Measurements from ENCODE around the gene FOXJ2. TPM values are rescaled to one million over a fixed set of nuclear protein-coding genes. Genes with fewer than 3 reads are reported as not detected.

Gene FOXJ2
- total and polyA plus RNA-seq, 2 donors (not counting 1 experiment from before 2014, with no cell fraction given), result 9.5 to 19.4 TPM

- whole genome bisulfite sequencing (ENCODE audit: insufficient coverage), result 100% methylated on average over 1 of the region's 5 CpGs
- ChIA-PET CTCF (interaction anchor here (1.4 to 5.0 kb wide), 3 partner anchors 10 to 52 kb away, joined by 4 to 18 read pairs (median 6); no protein-coding TSS in a partner anchor), POLR2A (no interaction called here)
Observed at GRCh38 chr12:7984900-7985299, 47.6 kb upstream of the FOXJ2 start.

More at GRCh38 chr12:7984900-7985299, 47.6 kb upstream of the FOXJ2 start:
- Histone ChIP-seq H3K27me3 (replicated peaks in 1 of 4; ENCODE audit: control extremely low read depth in 1 of 4, control insufficient read depth in 3 of 4, insufficient read depth in 4 of 4, low read length in 3 of 4) (no peaks in the 10 kb centered on the region), H2AFZ (ENCODE audit: insufficient read depth, low read depth, low read length, poor library complexity, severe bottlenecking) (no peak overlapping the region), H3K9ac (ENCODE audit: low read length) (no peak overlapping the region), H3K4me2 (replicated peaks; ENCODE audit: low read depth, low read length, poor library complexity, severe bottlenecking) (no peak overlapping the region), H3K4me1 (ENCODE audit: control insufficient read depth in 2 of 2, insufficient read depth in 2 of 2, low read length in 2 of 2) (peaks cover 0 to 2% of the 10 kb centered on the region in 2 donors), H4K20me1 (ENCODE audit: control insufficient read depth, insufficient read depth, low read length, poor library complexity, severe bottlenecking) (no peaks in the 10 kb centered on the region), H3K79me2 (ENCODE audit: control insufficient read depth, insufficient read depth, low read length) (no peaks in the 10 kb centered on the region), H3K27ac (ENCODE audit: low read length in 2 of 2) (no peak overlapping the region), H3K36me3 (replicated peaks in 1 of 2; ENCODE audit: control extremely low read depth in 1 of 2, control insufficient read depth in 1 of 2, extremely low read depth in 1 of 2, insufficient read depth in 2 of 2, low read length in 1 of 2) (no peaks in the 10 kb centered on the region), H3K9me3 (ENCODE audit: control extremely low read depth in 1 of 3, control insufficient read depth in 2 of 3, insufficient read depth in 1 of 3, low read length in 2 of 3) (no peaks in the 10 kb centered on the region), H3K4me3 (ENCODE audit: control extremely low read depth in 1 of 5, extremely low read depth in 1 of 5, insufficient read depth in 1 of 5, low read depth in 2 of 5, low read length in 4 of 5) (no peak overlapping the region)
- H3K27me3 Mint-ChIP-seq, result no peaks in the 10 kb centered on the region
- intact Hi-C loops (cut with micrococcal nuclease), result no loop called here
- H3K9me3 Mint-ChIP-seq (ENCODE audit: insufficient read depth), result no peaks in the 10 kb centered on the region
- no peak overlapping the region for H3K27ac Mint-ChIP-seq
- no peak overlapping the region for H3K4me3 Mint-ChIP-seq
- DNase-seq, result no peak
- H3K4me1 Mint-ChIP-seq, result peaks cover 1% of the 10 kb centered on the region
- no peak for TF ChIP-seq CTCF (IDR thresholded peaks at IDR 0.05)
- TF ChIP-seq EZH2 (IDR thresholded peaks at IDR 0.05; ENCODE audit: borderline replicate concordance, insufficient read depth, low read depth, low read length, poor library complexity, severe bottlenecking), result no peak
- ATAC-seq (ENCODE audit: low read depth), result no peak

Data from B cell (primary cell).